Gastroesophageal sphincter (tissue), 3 donors: ENCODE results near the gene PDK1.

Source experiments
- CTCF ChIP-seq, 4 experiments: fragments of 200-600 bp in 2 of 4; fragments of 450-650 bp in 2 of 4; sonication (generic) in 1 of 4; IDR thresholded peaks; one replicate each; pipeline ENCODE4 v1.5.1; 2017 to 2019; ENCODE audit warnings: antibody characterized with exemption in 4 of 4, mild to moderate bottlenecking in 2 of 4, moderate library complexity in 2 of 4
- POLR2AphosphoS5 ChIP-seq: sonication (generic); formaldehyde crosslinking; IDR thresholded peaks from one replicate; pipeline ENCODE4 v1.6.1; 2017; ENCODE audit warnings: antibody characterized with exemption

DNA sequence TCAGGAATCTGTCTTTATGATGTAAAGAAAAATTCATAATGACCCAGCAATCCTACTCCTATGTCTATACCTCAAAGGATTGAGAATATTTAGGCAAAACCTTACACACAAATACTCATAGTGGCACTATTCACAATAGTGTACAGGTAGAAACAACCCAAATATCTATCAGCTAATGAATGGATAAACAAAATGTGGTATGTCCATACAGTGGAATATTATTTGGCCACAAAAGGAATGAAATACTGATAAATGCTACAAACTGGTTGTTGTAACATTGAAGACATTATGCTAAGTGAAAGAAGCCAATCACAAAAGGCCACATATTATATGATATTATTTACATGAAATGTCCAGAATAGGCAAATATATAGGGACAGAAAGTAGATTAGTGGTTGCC, 24.7 kb downstream of the PDK1 start:
- no peak for TF ChIP-seq CTCF (IDR thresholded peaks at IDR 0.05)
- TF ChIP-seq POLR2AphosphoS5, result no peak
